ENCODE results near the gene FAIM2.

FAIM2 gene

DNA sequence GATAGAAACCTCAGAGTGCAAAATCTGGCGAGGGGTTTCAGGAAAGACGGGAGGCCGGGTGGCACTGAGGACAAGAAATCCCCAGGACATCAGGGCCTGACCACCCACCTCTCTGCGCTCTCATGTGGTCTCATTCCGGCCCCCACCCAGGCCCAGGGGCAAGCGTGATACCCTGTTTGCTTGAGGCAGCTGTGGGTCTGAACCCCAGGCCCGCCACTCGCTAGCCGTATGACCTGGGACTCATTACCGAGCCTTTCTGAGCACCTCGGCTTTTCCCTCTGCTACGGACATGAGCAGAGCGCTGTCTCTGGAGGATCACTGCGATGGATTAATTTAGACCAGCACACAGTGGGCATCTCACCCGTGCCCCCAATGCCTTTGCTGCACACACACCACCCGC lies 35.3 kb downstream of the FAIM2 start:
- in situ Hi-C loops (cut with HindIII; ENCODE audit: low sequenced_read_pairs), result no loop called here
- no peak for TF ChIP-seq CTCF (IDR thresholded peaks at IDR 0.05; ENCODE audit: low read depth, low read length, missing control alignments)
- DNase-seq (ENCODE audit: low read depth), result no peak
- no peak overlapping the region for H3K4me3 ChIP-seq (ENCODE audit: low read depth, low read length)

DNA sequence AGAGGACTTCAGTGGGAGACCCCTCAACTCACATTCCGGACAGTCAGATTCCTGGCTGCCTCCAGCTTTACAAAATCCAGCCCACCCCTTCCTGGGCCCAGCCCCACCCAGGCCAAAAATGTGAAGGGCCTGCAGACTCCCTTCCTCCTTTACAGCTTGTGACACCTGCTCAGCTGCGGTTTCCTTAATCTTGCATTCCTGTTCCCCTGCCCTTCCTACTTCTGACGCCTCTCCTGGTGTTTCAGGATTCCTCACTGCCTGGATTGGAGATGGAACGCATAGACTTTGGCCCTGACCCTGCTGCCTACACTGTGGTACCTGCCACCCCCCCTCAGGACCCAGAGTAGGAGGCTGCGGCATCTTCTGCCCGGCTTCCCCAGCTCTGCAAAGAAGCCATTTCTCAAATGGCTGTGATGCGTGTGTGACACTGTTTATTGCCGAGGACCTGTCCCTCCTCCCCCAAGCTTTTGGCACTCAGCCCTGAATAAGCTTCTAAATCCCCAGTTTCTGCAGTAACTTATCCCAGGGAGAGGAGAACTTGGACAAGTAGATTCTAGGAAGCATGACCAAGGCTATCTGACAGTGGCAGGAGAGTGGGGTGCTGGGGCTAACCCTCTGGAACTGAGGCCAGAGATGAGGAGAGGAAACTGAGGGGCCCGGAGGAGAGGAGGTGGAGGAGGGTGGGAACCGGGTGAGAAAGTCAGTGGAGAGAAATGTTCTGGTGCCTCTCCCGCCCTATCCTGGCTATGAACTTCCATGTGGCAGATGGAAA lies 35.9 kb downstream of the FAIM2 start:
- DNase-seq (ENCODE audit: low read depth), result no peak

DNA sequence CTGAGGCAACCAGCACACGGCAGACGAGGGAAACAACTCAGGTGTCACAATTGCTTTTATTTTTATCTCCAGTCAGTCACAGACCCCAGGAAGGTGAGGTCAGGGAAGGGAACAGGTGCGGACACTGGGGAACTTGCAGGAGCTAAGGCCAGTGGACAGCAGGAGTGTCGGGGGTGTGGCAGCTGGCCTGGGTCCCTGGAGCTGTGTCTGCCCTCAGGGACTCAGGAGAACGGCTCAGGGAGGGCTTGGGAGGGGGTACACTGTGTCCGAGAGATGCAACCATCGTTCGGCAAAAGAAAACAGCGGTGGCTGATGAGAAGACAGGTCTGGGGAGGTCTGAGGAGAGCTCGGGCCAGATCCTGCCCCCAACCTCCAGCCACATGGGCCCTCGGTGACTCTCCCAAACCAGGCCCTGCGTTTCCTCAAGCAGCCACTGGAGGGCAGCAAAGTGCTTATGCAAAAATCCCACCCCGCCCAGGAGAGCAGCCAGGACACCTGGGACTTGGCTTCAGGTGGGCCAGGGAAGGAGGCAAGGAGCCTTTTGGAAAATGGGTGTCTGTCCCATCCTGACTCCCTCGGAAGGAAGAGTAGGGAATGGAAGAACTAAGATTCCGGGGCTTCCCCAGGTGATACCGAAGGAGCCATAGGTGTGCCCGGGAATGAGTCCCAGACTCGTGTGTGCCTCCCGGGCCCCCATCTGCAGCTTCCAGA lies 36.7 kb downstream of the FAIM2 start:
- peak; percentile 98 for TF ChIP-seq CTCF (IDR thresholded peaks at IDR 0.05; ENCODE audit: low read depth, low read length, missing control alignments)

More for the DNA sequence above, 35.9 kb downstream of the FAIM2 start:
- no peak overlapping the region for H3K4me3 ChIP-seq (ENCODE audit: low read depth, low read length)
- in situ Hi-C loops (cut with HindIII; ENCODE audit: low sequenced_read_pairs), result no loop called here
- TF ChIP-seq CTCF (IDR thresholded peaks at IDR 0.05; ENCODE audit: low read depth, low read length, missing control alignments), result no peak

DNA sequence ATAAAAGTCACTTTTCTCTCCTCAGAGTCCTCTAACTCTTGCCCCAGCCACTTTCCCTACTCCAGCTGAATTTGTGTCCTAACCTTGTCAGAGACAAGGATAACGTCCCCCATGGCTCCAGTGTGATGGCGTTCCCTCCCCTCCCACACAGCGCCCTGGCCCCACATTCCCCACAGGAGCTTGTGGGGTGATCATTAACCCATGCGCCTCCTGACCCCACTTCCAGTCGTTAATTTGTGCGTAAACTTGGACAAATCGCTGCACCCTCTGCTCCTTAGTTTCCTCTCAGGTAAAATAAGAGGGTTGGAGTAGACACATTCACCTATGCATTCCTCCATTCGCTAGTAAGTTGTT lies 37.9 kb downstream of the FAIM2 start:
- in situ Hi-C loops (cut with HindIII; ENCODE audit: low sequenced_read_pairs), result no loop called here
- H3K4me3 ChIP-seq (ENCODE audit: low read depth, low read length), result no peak overlapping the region
- no peak for TF ChIP-seq CTCF (IDR thresholded peaks at IDR 0.05; ENCODE audit: low read depth, low read length, missing control alignments)
- no peak for DNase-seq (ENCODE audit: low read depth)

More for the DNA sequence above, 36.7 kb downstream of the FAIM2 start:
- no peak overlapping the region for H3K4me3 ChIP-seq (ENCODE audit: low read depth, low read length)
- peak; percentile 26 for DNase-seq (ENCODE audit: low read depth)
- in situ Hi-C loops (cut with HindIII; ENCODE audit: low sequenced_read_pairs), result no loop called here

DNA sequence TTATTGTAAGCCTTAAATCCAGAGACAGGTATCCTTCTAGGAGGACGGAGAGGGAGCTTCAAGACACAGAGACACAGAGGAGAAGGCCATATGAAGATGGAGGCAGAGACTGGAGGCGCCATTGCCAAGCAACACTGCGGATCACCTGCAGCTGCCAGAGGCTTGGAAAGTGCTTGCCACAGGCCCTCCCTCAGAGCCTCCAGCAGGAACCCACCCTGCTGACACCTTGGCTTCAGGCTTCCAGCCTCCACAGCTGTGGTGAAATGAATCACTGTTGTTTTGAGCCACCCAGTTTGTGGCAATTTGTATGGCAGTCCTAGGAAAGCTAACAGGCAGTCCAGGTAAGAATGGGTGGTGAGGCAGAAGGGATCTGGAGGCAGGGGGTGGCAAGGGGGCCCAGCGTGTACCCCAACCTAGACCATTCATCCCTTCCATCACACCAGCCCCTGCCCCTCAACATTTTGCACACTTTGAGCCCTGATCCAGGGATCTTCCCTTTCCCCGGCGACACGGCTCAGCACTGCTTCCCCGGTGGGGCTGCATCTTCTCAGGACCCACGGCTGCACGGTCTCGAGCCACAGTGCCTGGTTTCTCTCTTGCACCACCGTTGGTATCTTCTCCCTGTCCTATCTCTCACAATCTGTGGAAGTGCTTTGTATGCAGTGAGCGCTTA lies 38.5 kb downstream of the FAIM2 start:
- no peak for DNase-seq (ENCODE audit: low read depth)
- TF ChIP-seq CTCF (IDR thresholded peaks at IDR 0.05; ENCODE audit: low read depth, low read length, missing control alignments), result no peak
- no peak overlapping the region for H3K4me3 ChIP-seq (ENCODE audit: low read depth, low read length)
- in situ Hi-C loops (cut with HindIII; ENCODE audit: low sequenced_read_pairs), result no loop called here

GRCh38 chr12:49864798-49865090 lies 39.0 kb downstream of the FAIM2 start:
- no peak for DNase-seq (ENCODE audit: low read depth)
- in situ Hi-C loops (cut with HindIII; ENCODE audit: low sequenced_read_pairs), result no loop called here
- TF ChIP-seq CTCF (IDR thresholded peaks at IDR 0.05; ENCODE audit: low read depth, low read length, missing control alignments), result no peak
- no peak overlapping the region for H3K4me3 ChIP-seq (ENCODE audit: low read depth, low read length)

Data from astrocyte of the cerebellum (primary cell).